ENCODE measurements around the gene KLHL17.

The KLHL17 gene

DNA sequence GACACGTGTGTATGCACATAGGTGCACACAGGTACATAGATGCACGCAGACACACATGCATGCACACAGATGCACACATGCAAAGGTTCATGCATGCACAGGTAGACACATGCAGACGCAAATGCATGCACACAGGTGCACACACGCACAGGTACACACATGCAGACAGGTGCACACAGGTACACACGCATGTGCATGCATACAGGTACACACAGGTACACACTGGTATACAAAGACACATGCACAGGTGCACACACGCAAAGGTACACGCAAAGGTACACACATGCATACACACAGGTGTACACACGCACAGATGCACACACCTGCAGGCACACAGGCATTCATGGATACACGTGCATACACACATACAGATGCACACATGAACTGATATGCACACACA, 10.1 kb upstream of the KLHL17 start:
- Histone ChIP-seq H3K27me3 (ENCODE audit: insufficient read depth, low read length) (no peaks in the 10 kb centered on the region), H3K18ac (ENCODE audit: low read length) (no peak overlapping the region), H3K79me1 (ENCODE audit: low read length) (no peaks in the 10 kb centered on the region), H3K4me3 (ENCODE audit: low read depth, low read length) (peak overlapping the region; percentile 33), H2BK12ac (ENCODE audit: low read length) (no peak overlapping the region), H3K9ac (ENCODE audit: low read length) (no peak overlapping the region), H3K23ac (ENCODE audit: low read length) (peak overlapping the region; percentile 18), H3K36me3 (ENCODE audit: control insufficient read depth in 1 of 2, insufficient read depth in 2 of 2, low read length in 2 of 2) (peaks cover 95 to 96% of the 10 kb centered on the region in 2 experiments), H2AK5ac (ENCODE audit: low read length) (no peak overlapping the region), H3K79me2 (ENCODE audit: control insufficient read depth, insufficient read depth, low read length, poor library complexity) (no peaks in the 10 kb centered on the region), H4K91ac (ENCODE audit: low read depth, low read length) (no peak overlapping the region), H2AFZ (ENCODE audit: insufficient read depth, low read length, poor library complexity) (no peak overlapping the region), H3K9me3 (ENCODE audit: insufficient read depth, low read depth, low read length) (peaks cover 6% of the 10 kb centered on the region), H3K27ac (ENCODE audit: low read depth, low read length) (no peak overlapping the region), H2BK5ac (ENCODE audit: low read depth, low read length, poor library complexity) (no peak overlapping the region), H3K4ac (ENCODE audit: low read depth, low read length) (no peak overlapping the region), H3K14ac (ENCODE audit: low read length) (no peak overlapping the region), H3K4me2 (ENCODE audit: low read length) (no peak overlapping the region), H3K4me1 (ENCODE audit: control insufficient read depth in 1 of 2, insufficient read depth in 2 of 2, low read length in 2 of 2) (no peaks in the 10 kb centered on the region), H4K12ac (ENCODE audit: low read depth, low read length) (no peak overlapping the region), H4K8ac (ENCODE audit: low read depth, low read length) (no peak overlapping the region), H2BK120ac (ENCODE audit: insufficient read depth, low read length, poor library complexity) (no peak overlapping the region)
- WGBS (ENCODE audit: extremely low coverage, insufficient coverage, insufficient read length): no CpG with 5 or more reads among the region's 9 CpGs
- DNase-seq: no peak

DNA sequence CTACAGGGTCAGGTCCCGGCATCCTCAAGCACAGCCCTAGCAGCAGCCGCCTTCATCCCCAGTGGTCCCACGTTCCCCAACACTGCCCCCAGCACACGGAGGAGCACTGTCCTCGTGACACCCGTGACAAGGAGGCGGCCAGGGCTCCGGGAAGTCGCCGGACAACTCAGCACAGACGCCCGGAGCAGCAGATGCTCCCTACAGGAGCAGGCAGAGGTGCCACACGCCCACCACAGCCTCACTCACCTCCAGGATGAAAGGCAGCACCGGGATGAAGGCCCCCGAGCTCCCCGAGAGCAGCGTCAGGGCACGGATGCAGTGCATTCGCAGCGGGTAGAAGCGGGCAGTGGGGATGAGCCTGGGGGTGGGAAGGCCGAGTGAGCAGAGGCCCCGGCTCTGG, 9.5 kb upstream of the KLHL17 start:
- H3K4me2 ChIP-seq (ENCODE audit: low read length): no peak overlapping the region
- no peaks in the 10 kb centered on the region for H3K4me1 ChIP-seq (ENCODE audit: control insufficient read depth in 1 of 2, insufficient read depth in 2 of 2, low read length in 2 of 2)
- H2AK5ac ChIP-seq (ENCODE audit: low read length): no peak overlapping the region
- peaks cover 96 to 97% of the 10 kb centered on the region in 2 experiments for H3K36me3 ChIP-seq (ENCODE audit: control insufficient read depth in 1 of 2, insufficient read depth in 2 of 2, low read length in 2 of 2)
- H2BK5ac ChIP-seq (ENCODE audit: low read depth, low read length, poor library complexity): no peak overlapping the region
- H4K91ac ChIP-seq (ENCODE audit: low read depth, low read length): no peak overlapping the region
- H3K27me3 ChIP-seq (ENCODE audit: insufficient read depth, low read length): no peaks in the 10 kb centered on the region
- H4K8ac ChIP-seq (ENCODE audit: low read depth, low read length): no peak overlapping the region
- no peak overlapping the region for H3K23ac ChIP-seq (ENCODE audit: low read length)
- WGBS (ENCODE audit: extremely low coverage, insufficient coverage, insufficient read length): no CpG with 5 or more reads among the region's 23 CpGs
- H3K9ac ChIP-seq (ENCODE audit: low read length): no peak overlapping the region
- H3K4ac ChIP-seq (ENCODE audit: low read depth, low read length): no peak overlapping the region
- DNase-seq: no peak
- no peak overlapping the region for H3K4me3 ChIP-seq (ENCODE audit: low read depth, low read length)
- peaks cover 6% of the 10 kb centered on the region for H3K9me3 ChIP-seq (ENCODE audit: insufficient read depth, low read depth, low read length)
- H3K14ac ChIP-seq (ENCODE audit: low read length): no peak overlapping the region
- no peaks in the 10 kb centered on the region for H3K79me2 ChIP-seq (ENCODE audit: control insufficient read depth, insufficient read depth, low read length, poor library complexity)
- no peak overlapping the region for H3K27ac ChIP-seq (ENCODE audit: low read depth, low read length)
- H2AFZ ChIP-seq (ENCODE audit: insufficient read depth, low read length, poor library complexity): no peak overlapping the region
- no peak overlapping the region for H4K12ac ChIP-seq (ENCODE audit: low read depth, low read length)
- no peaks in the 10 kb centered on the region for H3K79me1 ChIP-seq (ENCODE audit: low read length)
- H2BK12ac ChIP-seq (ENCODE audit: low read length): no peak overlapping the region
- no peak overlapping the region for H3K18ac ChIP-seq (ENCODE audit: low read length)
- no peak overlapping the region for H2BK120ac ChIP-seq (ENCODE audit: insufficient read depth, low read length, poor library complexity)

GRCh38 chr1:951364-951763, 9.0 kb upstream of the KLHL17 start:
- Histone ChIP-seq H3K79me2 (ENCODE audit: control insufficient read depth, insufficient read depth, low read length, poor library complexity) (no peaks in the 10 kb centered on the region), H3K14ac (ENCODE audit: low read length) (no peak overlapping the region), H2BK120ac (ENCODE audit: insufficient read depth, low read length, poor library complexity) (no peak overlapping the region), H3K4me1 (ENCODE audit: control insufficient read depth in 1 of 2, insufficient read depth in 2 of 2, low read length in 2 of 2) (no peaks in the 10 kb centered on the region), H3K4me3 (ENCODE audit: low read depth, low read length) (no peak overlapping the region), H3K18ac (ENCODE audit: low read length) (no peak overlapping the region), H3K9ac (ENCODE audit: low read length) (no peak overlapping the region), H3K4me2 (ENCODE audit: low read length) (no peak overlapping the region), H3K27ac (ENCODE audit: low read depth, low read length) (no peak overlapping the region), H3K23ac (ENCODE audit: low read length) (no peak overlapping the region), H3K4ac (ENCODE audit: low read depth, low read length) (no peak overlapping the region), H3K9me3 (ENCODE audit: insufficient read depth, low read depth, low read length) (peaks cover 6% of the 10 kb centered on the region), H2AFZ (ENCODE audit: insufficient read depth, low read length, poor library complexity) (no peak overlapping the region), H3K27me3 (ENCODE audit: insufficient read depth, low read length) (no peaks in the 10 kb centered on the region), H4K12ac (ENCODE audit: low read depth, low read length) (no peak overlapping the region), H4K91ac (ENCODE audit: low read depth, low read length) (no peak overlapping the region), H2BK12ac (ENCODE audit: low read length) (no peak overlapping the region), H3K79me1 (ENCODE audit: low read length) (no peaks in the 10 kb centered on the region), H2AK5ac (ENCODE audit: low read length) (no peak overlapping the region), H2BK5ac (ENCODE audit: low read depth, low read length, poor library complexity) (no peak overlapping the region), H4K8ac (ENCODE audit: low read depth, low read length) (no peak overlapping the region), H3K36me3 (ENCODE audit: control insufficient read depth in 1 of 2, insufficient read depth in 2 of 2, low read length in 2 of 2) (peaks cover 96 to 97% of the 10 kb centered on the region in 2 experiments)
- no CpG with 5 or more reads among the region's 6 CpGs for WGBS (ENCODE audit: extremely low coverage, insufficient coverage, insufficient read length)
- no peak for DNase-seq

DNA sequence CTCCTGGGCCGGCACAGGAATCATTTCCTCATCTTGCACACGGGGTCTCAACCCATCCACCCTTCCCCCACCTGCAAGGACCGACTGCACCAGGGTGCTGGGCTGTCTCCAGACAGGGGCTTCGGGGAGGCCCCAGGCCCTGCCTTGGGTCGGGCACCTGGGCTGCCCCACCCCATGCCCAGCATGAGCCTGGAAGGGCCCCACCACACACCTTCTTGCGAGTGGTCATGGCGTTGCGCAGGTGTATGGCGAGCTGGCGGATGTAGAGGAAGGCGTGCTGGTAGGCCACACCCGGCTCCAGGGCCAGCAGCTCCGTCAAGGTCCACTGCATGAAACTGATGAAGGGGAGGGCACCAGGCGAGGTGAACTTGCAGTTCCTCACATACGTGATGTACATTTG, 8.2 kb upstream of the KLHL17 start:
- H3K79me2 ChIP-seq (ENCODE audit: control insufficient read depth, insufficient read depth, low read length, poor library complexity): no peaks in the 10 kb centered on the region
- no peak overlapping the region for H3K27ac ChIP-seq (ENCODE audit: low read depth, low read length)
- no peak overlapping the region for H3K4ac ChIP-seq (ENCODE audit: low read depth, low read length)
- H4K91ac ChIP-seq (ENCODE audit: low read depth, low read length): no peak overlapping the region
- H3K4me1 ChIP-seq (ENCODE audit: control insufficient read depth in 1 of 2, insufficient read depth in 2 of 2, low read length in 2 of 2): no peaks in the 10 kb centered on the region
- H2AFZ ChIP-seq (ENCODE audit: insufficient read depth, low read length, poor library complexity): no peak overlapping the region
- no peaks in the 10 kb centered on the region for H3K27me3 ChIP-seq (ENCODE audit: insufficient read depth, low read length)
- H3K9ac ChIP-seq (ENCODE audit: low read length): no peak overlapping the region
- H3K18ac ChIP-seq (ENCODE audit: low read length): no peak overlapping the region
- H3K9me3 ChIP-seq (ENCODE audit: insufficient read depth, low read depth, low read length): peaks cover 6% of the 10 kb centered on the region
- no peak overlapping the region for H2BK120ac ChIP-seq (ENCODE audit: insufficient read depth, low read length, poor library complexity)
- no peak overlapping the region for H4K12ac ChIP-seq (ENCODE audit: low read depth, low read length)
- H3K79me1 ChIP-seq (ENCODE audit: low read length): no peaks in the 10 kb centered on the region
- H3K4me2 ChIP-seq (ENCODE audit: low read length): no peak overlapping the region
- H2BK5ac ChIP-seq (ENCODE audit: low read depth, low read length, poor library complexity): no peak overlapping the region
- H4K8ac ChIP-seq (ENCODE audit: low read depth, low read length): no peak overlapping the region
- peaks cover 99% of the 10 kb centered on the region in 2 experiments for H3K36me3 ChIP-seq (ENCODE audit: control insufficient read depth in 1 of 2, insufficient read depth in 2 of 2, low read length in 2 of 2)
- no CpG with 5 or more reads among the region's 15 CpGs for WGBS (ENCODE audit: extremely low coverage, insufficient coverage, insufficient read length)
- H2AK5ac ChIP-seq (ENCODE audit: low read length): no peak overlapping the region
- no peak for DNase-seq
- no peak overlapping the region for H3K14ac ChIP-seq (ENCODE audit: low read length)
- no peak overlapping the region for H3K4me3 ChIP-seq (ENCODE audit: low read depth, low read length)
- no peak overlapping the region for H3K23ac ChIP-seq (ENCODE audit: low read length)
- no peak overlapping the region for H2BK12ac ChIP-seq (ENCODE audit: low read length)

Measured in trophoblast cell (in vitro differentiated cells and primary cell).